Glomerular visceral epithelial cell (primary cell): ENCODE data around the gene NTRK3.

Source experiments
- DNase-seq: peaks from one replicate; pipeline ENCODE4 v3.0.0-alpha.2; 2016; ENCODE audit errors: extremely low spot score

NTRK3 gene

GRCh38 chr15:88231909-88232644, 24.5 kb downstream of the NTRK3 start:
- no peak for DNase-seq

GRCh38 chr15:88230823-88231222, 25.7 kb downstream of the NTRK3 start:
- no peak for DNase-seq

GRCh38 chr15:88225461-88225860, 31.1 kb downstream of the NTRK3 start:
- DNase-seq: no peak

- no peak for DNase-seq
Observed at GRCh38 chr15:88223084-88223483, 33.5 kb downstream of the NTRK3 start.

- DNase-seq: no peak
Observed at GRCh38 chr15:88221836-88222235, 34.7 kb downstream of the NTRK3 start.

GRCh38 chr15:88220443-88221335, 35.9 kb downstream of the NTRK3 start:
- DNase-seq: no peak

- DNase-seq: no peak
Observed at GRCh38 chr15:88219623-88220022, 36.9 kb downstream of the NTRK3 start.

GRCh38 chr15:88218557-88219221, 37.9 kb downstream of the NTRK3 start:
- no peak for DNase-seq

- no peak for DNase-seq
Observed at GRCh38 chr15:88215066-88215648, 41.4 kb downstream of the NTRK3 start.

- no peak for DNase-seq
Observed at GRCh38 chr15:88209111-88209510, 47.4 kb downstream of the NTRK3 start.

GRCh38 chr15:88208396-88208795, 48.1 kb downstream of the NTRK3 start:
- no peak for DNase-seq

- no peak for DNase-seq
Observed at GRCh38 chr15:88207565-88207964, 49.0 kb downstream of the NTRK3 start.

- peak; percentile 53 for DNase-seq
Observed at GRCh38 chr15:88204584-88204983, 52.0 kb downstream of the NTRK3 start.

- peak; percentile 70 for DNase-seq
Observed at GRCh38 chr15:88202231-88202630, 54.3 kb downstream of the NTRK3 start.

GRCh38 chr15:88201207-88201606, 55.3 kb downstream of the NTRK3 start:
- no peak for DNase-seq

- DNase-seq: no peak
Observed at GRCh38 chr15:88196961-88197360, 59.6 kb downstream of the NTRK3 start.

GRCh38 chr15:88194162-88194561, 62.4 kb downstream of the NTRK3 start:
- DNase-seq: no peak

GRCh38 chr15:88193415-88193814, 63.1 kb downstream of the NTRK3 start:
- no peak for DNase-seq

GRCh38 chr15:88191812-88192165, 64.8 kb downstream of the NTRK3 start:
- no peak for DNase-seq

- DNase-seq: no peak
Observed at GRCh38 chr15:88190232-88190631, 66.3 kb downstream of the NTRK3 start.

- DNase-seq: no peak
Observed at GRCh38 chr15:88188300-88188699, 68.2 kb downstream of the NTRK3 start.

- peak; percentile 67 for DNase-seq
Observed at GRCh38 chr15:88187195-88187594, 69.3 kb downstream of the NTRK3 start.
